ENCODE measurements around the gene VWC2L. TPM values are rescaled to one million over a fixed set of nuclear protein-coding genes. Genes with fewer than 3 reads are reported as not detected.
A peak's percentile ranks its signal among the peaks of the same experiment; 100 is the strongest.

Gene VWC2L
- total RNA-seq, 1 experiment from 2014 or later: not detected

GRCh38 chr2:214578442-214578841, 167.6 kb downstream of the VWC2L start:
- Histone ChIP-seq H3K36me3 (ENCODE audit: low read depth) (no peaks in the 10 kb centered on the region), H3K9me3 (ENCODE audit: insufficient read depth, low read depth) (no peaks in the 10 kb centered on the region), H2AFZ (no peak overlapping the region), H3K4me2 (no peak overlapping the region), H3K4me1 (replicated peaks; ENCODE audit: insufficient read depth) (no peaks in the 10 kb centered on the region), H3K9me2 (ENCODE audit: insufficient read depth) (no peaks in the 10 kb centered on the region), H3F3A (ENCODE audit: insufficient read depth, low read depth) (no peaks in the 10 kb centered on the region), H3K79me2 (ENCODE audit: low read depth) (no peaks in the 10 kb centered on the region), H3K27me3 (ENCODE audit: insufficient read depth, low read depth) (no peaks in the 10 kb centered on the region), H4K20me1 (ENCODE audit: insufficient read depth) (no peaks in the 10 kb centered on the region), H3K4me3 (no peak overlapping the region), H3K27ac (no peak overlapping the region)
- TF ChIP-seq EZH2 (IDR thresholded peaks at IDR 0.05; ENCODE audit: low read depth) (no peak), CTCF (conservative IDR thresholded peaks at IDR 0.05) (no peak)
- ChIA-PET POLR2A (ENCODE audit: unreplicated experiment) (no interaction called here), CTCF (no interaction called here)
- intact Hi-C loops (cut with micrococcal nuclease; ENCODE audit: unreplicated experiment): no loop called here
- no peak for DNase-seq
- no TSS peak for BruUV-seq (replicated peaks)

DNA sequence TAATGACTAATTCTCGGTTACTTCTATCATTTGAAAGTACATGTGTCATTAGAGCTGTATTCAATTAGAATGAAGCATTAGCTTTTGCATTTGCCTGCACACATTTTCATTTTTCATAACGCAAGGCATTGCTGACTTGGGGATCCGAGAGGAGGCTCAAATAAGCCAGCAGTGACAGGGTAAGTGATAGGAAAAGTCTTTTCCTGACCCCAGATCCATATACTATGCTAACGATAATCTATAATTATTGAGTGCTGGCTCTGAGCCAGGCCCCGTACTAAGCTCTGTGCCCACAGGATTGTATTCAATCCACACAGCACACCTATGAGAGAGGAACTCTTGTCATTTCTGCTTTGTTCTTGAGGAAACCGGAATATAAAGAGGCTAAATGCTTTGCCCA, 168.2 kb downstream of the VWC2L start:
- no peak overlapping the region for H3K27ac ChIP-seq
- no TSS peak for BruUV-seq (replicated peaks)
- intact Hi-C loops (cut with micrococcal nuclease; ENCODE audit: unreplicated experiment): no loop called here
- H3K4me2 ChIP-seq: no peak overlapping the region
- H3K4me1 ChIP-seq (replicated peaks; ENCODE audit: insufficient read depth): no peaks in the 10 kb centered on the region
- H3K79me2 ChIP-seq (ENCODE audit: low read depth): no peaks in the 10 kb centered on the region
- POLR2A ChIA-PET (ENCODE audit: unreplicated experiment): no interaction called here
- H3F3A ChIP-seq (ENCODE audit: insufficient read depth, low read depth): no peaks in the 10 kb centered on the region
- H2AFZ ChIP-seq: no peak overlapping the region
- H3K9me3 ChIP-seq (ENCODE audit: insufficient read depth, low read depth): no peaks in the 10 kb centered on the region
- H4K20me1 ChIP-seq (ENCODE audit: insufficient read depth): no peaks in the 10 kb centered on the region
- H3K4me3 ChIP-seq: no peak overlapping the region
- no peaks in the 10 kb centered on the region for H3K9me2 ChIP-seq (ENCODE audit: insufficient read depth)
- no peak for TF ChIP-seq EZH2 (IDR thresholded peaks at IDR 0.05; ENCODE audit: low read depth)
- no peak for TF ChIP-seq CTCF (conservative IDR thresholded peaks at IDR 0.05)
- DNase-seq: no peak
- no peaks in the 10 kb centered on the region for H3K27me3 ChIP-seq (ENCODE audit: insufficient read depth, low read depth)
- H3K36me3 ChIP-seq (ENCODE audit: low read depth): no peaks in the 10 kb centered on the region
- CTCF ChIA-PET: no interaction called here

DNA sequence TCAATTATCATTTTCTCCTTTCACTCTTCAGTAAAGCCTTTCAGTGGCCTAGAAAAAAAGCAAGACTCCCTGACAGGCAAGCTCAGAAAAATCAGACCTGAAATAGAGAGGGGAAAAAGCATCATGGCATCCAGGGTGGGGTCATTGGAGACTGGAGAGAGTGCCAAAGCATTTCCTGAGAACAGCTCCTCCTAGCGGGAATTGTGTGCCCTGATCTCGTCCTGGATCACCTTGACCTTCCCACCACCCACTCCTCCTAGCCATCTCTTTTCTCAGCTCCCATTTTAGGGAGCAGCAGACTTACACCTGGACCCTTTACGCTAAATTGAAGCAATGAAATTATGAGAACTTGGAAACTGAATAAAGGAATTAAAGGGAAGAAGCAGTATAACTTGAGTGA, 176.6 kb downstream of the VWC2L start:
- POLR2A ChIA-PET (ENCODE audit: unreplicated experiment): no interaction called here
- BruUV-seq (replicated peaks): no TSS peak
- CTCF ChIA-PET: no interaction called here
- intact Hi-C loops (cut with micrococcal nuclease; ENCODE audit: unreplicated experiment): no loop called here
- no peaks in the 10 kb centered on the region for H3K9me2 ChIP-seq (ENCODE audit: insufficient read depth)
- no peak overlapping the region for H3K4me2 ChIP-seq
- H3K4me3 ChIP-seq: no peak overlapping the region
- H3K4me1 ChIP-seq (replicated peaks; ENCODE audit: insufficient read depth): no peaks in the 10 kb centered on the region
- DNase-seq: no peak
- no peaks in the 10 kb centered on the region for H3F3A ChIP-seq (ENCODE audit: insufficient read depth, low read depth)
- no peaks in the 10 kb centered on the region; the same call in 1 of the 2 replicates for H3K9me3 ChIP-seq (ENCODE audit: insufficient read depth, low read depth)
- no peak overlapping the region for H3K27ac ChIP-seq
- no peaks in the 10 kb centered on the region for H3K36me3 ChIP-seq (ENCODE audit: low read depth)
- TF ChIP-seq EZH2 (IDR thresholded peaks at IDR 0.05; ENCODE audit: low read depth) (no peak), CTCF (conservative IDR thresholded peaks at IDR 0.05) (peak; percentile 53; the same call in 1 of the 2 replicates)
- no peaks in the 10 kb centered on the region for H3K27me3 ChIP-seq (ENCODE audit: insufficient read depth, low read depth)
- no peak overlapping the region for H2AFZ ChIP-seq
- no peaks in the 10 kb centered on the region for H3K79me2 ChIP-seq (ENCODE audit: low read depth)
- no peaks in the 10 kb centered on the region for H4K20me1 ChIP-seq (ENCODE audit: insufficient read depth)
